ENCODE measurements around the gene LRRC70. TPM values are rescaled to one million over a fixed set of nuclear protein-coding genes. Genes with fewer than 3 reads are reported as not detected.

The LRRC70 gene
- total and polyA plus RNA-seq, 2 donors from 2014 or later: 3.6 to 4.9 TPM

DNA sequence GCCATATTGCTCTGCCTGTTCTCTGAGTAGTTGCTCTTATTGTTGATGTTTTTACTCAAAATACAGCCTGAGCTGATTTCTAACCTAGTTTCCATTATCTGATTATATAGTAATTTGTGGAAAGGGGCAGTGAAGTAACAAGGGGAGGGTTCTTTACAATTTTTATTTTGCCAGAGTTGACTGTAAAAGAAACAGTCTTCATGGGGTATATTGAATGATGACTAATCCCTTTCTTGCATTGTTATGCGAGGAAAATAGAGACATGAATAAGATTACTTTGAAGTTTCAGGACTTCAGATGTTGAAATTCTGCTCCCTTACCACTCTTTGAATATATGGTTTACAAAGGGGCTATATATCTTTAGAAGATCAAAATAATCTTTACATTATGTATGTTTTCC lies 9.1 kb upstream of the LRRC70 start:
- intact Hi-C loops (cut with DNase I): no loop called here
- FAIRE-seq: no peak

DNA sequence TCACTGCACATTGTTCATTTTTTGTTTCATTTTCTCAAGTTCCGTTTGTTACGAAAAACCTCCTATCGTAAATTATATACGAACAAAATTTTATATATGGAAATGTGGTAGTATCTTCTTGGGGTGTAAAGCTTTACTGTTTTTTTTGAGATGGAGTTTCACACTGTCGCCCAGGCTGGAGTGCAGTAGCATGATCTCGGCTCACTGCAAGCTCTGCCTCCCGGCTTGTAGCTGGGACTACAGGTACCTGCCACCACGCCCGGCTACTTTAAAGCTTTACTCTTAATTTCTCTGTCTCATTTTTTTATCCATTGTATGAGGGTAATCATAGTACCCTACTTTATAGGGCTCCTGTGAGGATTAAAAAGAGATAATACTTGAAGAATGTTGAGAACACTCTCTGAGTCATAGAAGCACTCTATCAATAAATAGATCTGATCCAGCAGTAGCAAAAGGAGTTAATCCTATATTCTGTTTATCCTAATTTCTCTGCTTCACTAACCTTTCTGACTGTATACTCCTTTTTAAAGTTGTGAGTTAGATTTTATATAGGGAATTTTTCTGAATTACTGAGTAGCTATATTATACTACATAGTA lies 5.6 kb upstream of the LRRC70 start:
- no peak for DNase-seq
- H3K36me3 ChIP-seq (ENCODE audit: control insufficient read depth in 2 of 3, insufficient read depth in 3 of 3, low read length in 3 of 3): no peaks in the 10 kb centered on the region
- TF ChIP-seq CTCF (IDR thresholded peaks at IDR 0.05; ENCODE audit: borderline replicate concordance, extremely low read depth, insufficient read depth): no peak
- intact Hi-C loops (cut with DNase I): no loop called here
- H3K4me1 ChIP-seq (ENCODE audit: control insufficient read depth in 2 of 3, insufficient read depth in 2 of 3, low read depth in 1 of 3, low read length in 3 of 3): no peaks in the 10 kb centered on the region
- H3K4me3 ChIP-seq (ENCODE audit: low read length in 3 of 3): no peak overlapping the region
- FAIRE-seq: no peak
- H3K9ac ChIP-seq (ENCODE audit: low read length in 3 of 3): no peak overlapping the region
- no peak overlapping the region for H3K27ac ChIP-seq (ENCODE audit: low read depth in 2 of 2, low read length in 2 of 2)
- no peaks in the 10 kb centered on the region for H3K27me3 ChIP-seq (ENCODE audit: control insufficient read depth, insufficient read depth, low read length)
- H3K9me3 ChIP-seq (ENCODE audit: control insufficient read depth in 2 of 3, insufficient read depth in 1 of 3, low read length in 3 of 3): no peaks in the 10 kb centered on the region

More for the DNA sequence above, 9.1 kb upstream of the LRRC70 start:
- H3K36me3 ChIP-seq (ENCODE audit: control insufficient read depth in 2 of 3, insufficient read depth in 3 of 3, low read length in 3 of 3): no peaks in the 10 kb centered on the region
- no peak overlapping the region for H3K4me3 ChIP-seq (ENCODE audit: low read length in 3 of 3)
- H3K4me1 ChIP-seq (ENCODE audit: control insufficient read depth in 2 of 3, insufficient read depth in 2 of 3, low read depth in 1 of 3, low read length in 3 of 3): no peaks in the 10 kb centered on the region
- no peak overlapping the region for H3K9ac ChIP-seq (ENCODE audit: low read length in 3 of 3)
- DNase-seq: no peak
- no peak overlapping the region for H3K27ac ChIP-seq (ENCODE audit: low read depth in 2 of 2, low read length in 2 of 2)
- no peaks in the 10 kb centered on the region for H3K9me3 ChIP-seq (ENCODE audit: control insufficient read depth in 2 of 3, insufficient read depth in 1 of 3, low read length in 3 of 3)
- TF ChIP-seq CTCF (IDR thresholded peaks at IDR 0.05; ENCODE audit: borderline replicate concordance, extremely low read depth, insufficient read depth): no peak
- no peaks in the 10 kb centered on the region for H3K27me3 ChIP-seq (ENCODE audit: control insufficient read depth, insufficient read depth, low read length)

GRCh38 chr5:62574599-62574998 lies 4.0 kb upstream of the LRRC70 start:
- intact Hi-C loops (cut with DNase I): no loop called here
- Histone ChIP-seq H3K4me1 (ENCODE audit: control insufficient read depth in 2 of 3, insufficient read depth in 2 of 3, low read depth in 1 of 3, low read length in 3 of 3) (no peaks in the 10 kb centered on the region), H3K9me3 (ENCODE audit: control insufficient read depth in 2 of 3, insufficient read depth in 1 of 3, low read length in 3 of 3) (no peaks in the 10 kb centered on the region), H3K4me3 (ENCODE audit: low read length in 3 of 3) (no peak overlapping the region), H3K27me3 (ENCODE audit: control insufficient read depth, insufficient read depth, low read length) (no peaks in the 10 kb centered on the region), H3K27ac (ENCODE audit: low read depth in 2 of 2, low read length in 2 of 2) (no peak overlapping the region), H3K36me3 (ENCODE audit: control insufficient read depth in 2 of 3, insufficient read depth in 3 of 3, low read length in 3 of 3) (no peaks in the 10 kb centered on the region), H3K9ac (ENCODE audit: low read length in 3 of 3) (no peak overlapping the region)
- no peak for TF ChIP-seq CTCF (IDR thresholded peaks at IDR 0.05; ENCODE audit: borderline replicate concordance, extremely low read depth, insufficient read depth)
- FAIRE-seq (no peak), DNase-seq (no peak)

- H3K9me3 ChIP-seq (ENCODE audit: control insufficient read depth in 2 of 3, insufficient read depth in 1 of 3, low read length in 3 of 3): no peaks in the 10 kb centered on the region
- no peaks in the 10 kb centered on the region for H3K27me3 ChIP-seq (ENCODE audit: control insufficient read depth, insufficient read depth, low read length)
- no peak for TF ChIP-seq CTCF (IDR thresholded peaks at IDR 0.05; ENCODE audit: borderline replicate concordance, extremely low read depth, insufficient read depth)
- H3K4me3 ChIP-seq (ENCODE audit: low read length in 3 of 3): no peak overlapping the region
- no peaks in the 10 kb centered on the region for H3K36me3 ChIP-seq (ENCODE audit: control insufficient read depth in 2 of 3, insufficient read depth in 3 of 3, low read length in 3 of 3)
- H3K27ac ChIP-seq (ENCODE audit: low read depth in 2 of 2, low read length in 2 of 2): no peak overlapping the region
- no peak overlapping the region for H3K9ac ChIP-seq (ENCODE audit: low read length in 3 of 3)
- intact Hi-C loops (cut with DNase I): no loop called here
- DNase-seq (no peak), FAIRE-seq (no peak)
- no peaks in the 10 kb centered on the region for H3K4me1 ChIP-seq (ENCODE audit: control insufficient read depth in 2 of 3, insufficient read depth in 2 of 3, low read depth in 1 of 3, low read length in 3 of 3)
These were observed 3.6 kb upstream of the LRRC70 start for GRCh38 chr5:62575066-62575465.
